Transverse colon (tissue), 4 donors: ENCODE results near the gene SLC52A3. TPM values are rescaled to one million over a fixed set of nuclear protein-coding genes. Genes with fewer than 3 reads are reported as not detected.

Experiments
- DNase-seq: peaks from one replicate; pipeline ENCODE4 v3.0.0-alpha.2; 2019
- H3K27ac ChIP-seq, 4 donors: fragments of 200-600 bp; sonication (generic); 2 replicates each; pipeline ENCODE4 v1.5.1; 2016 to 2018; ENCODE audit warnings: inconsistent platforms in 4 of 4
- H3K27me3 ChIP-seq: fragments of 200-600 bp; sonication (generic); 2 replicates; pipeline ENCODE4 v1.5.1; 2017; ENCODE audit warnings: inconsistent platforms
- H3K36me3 ChIP-seq, 4 donors: fragments of 200-600 bp; sonication (generic); 2 replicates each; pipeline ENCODE4 v1.5.1; 2017 to 2019; ENCODE audit warnings: inconsistent platforms in 4 of 4
- H3K4me1 ChIP-seq, 4 donors: fragments of 200-600 bp; sonication (generic); 2 replicates each; pipeline ENCODE4 v1.5.1; 2017 to 2020; ENCODE audit warnings: inconsistent platforms in 4 of 4
- H3K4me3 ChIP-seq, 4 donors: fragments of 200-600 bp; sonication (generic); 1 replicate in 1 of 4; 2 replicates in 3 of 4; pipeline versions ENCODE4 v1.5.1 to v1.6.1; 2017 to 2019; ENCODE audit warnings: inconsistent platforms in 4 of 4
- H3K9me3 ChIP-seq, 2 donors: fragments of 200-600 bp; sonication (generic); 2 replicates each; pipeline ENCODE4 v1.5.1; 2017 to 2019; ENCODE audit warnings: inconsistent platforms in 2 of 2
- EP300 ChIP-seq: sonication (generic); formaldehyde crosslinking; IDR thresholded peaks from one replicate; pipeline ENCODE4 v1.6.1; 2017; ENCODE audit warnings: antibody characterized with exemption, low read depth
- POLR2A ChIP-seq: fragments of 450-650 bp; IDR thresholded peaks from one replicate; pipeline ENCODE4 v1.6.1; 2016; ENCODE audit warnings: antibody characterized with exemption, mild to moderate bottlenecking, moderate library complexity
- POLR2AphosphoS5 ChIP-seq, 3 donors: sonication (generic); formaldehyde crosslinking; IDR thresholded peaks; one replicate each; pipeline ENCODE4 v1.6.1; 2016; ENCODE audit warnings: antibody characterized with exemption in 3 of 3
- WGBS, 2 donors: methylation state at CpG; one replicate each; pipeline ENCODE4 v1.1.5; 2018; ENCODE audit warnings: low coverage in 1 of 2; 5-methylcytosine and 5-hydroxymethylcytosine counted together
- in situ Hi-C, 4 donors: fragments of 200-750 bp; cut with MboI; loops; one replicate each; pipeline versions ENCODE4 v1.15.0 to v1.15.1; 2017; ENCODE audit warnings: low sequenced_read_pairs in 3 of 4, low pct_ligation_motif_present in 1 of 4, low pct_unique_long_range_greater_than_20kb in 1 of 4
- intact Hi-C: fragments of 100-400 bp; cut with DNase I; formaldehyde crosslinking; loops from one replicate; pipeline ENCODE4 v1.15.1; 2023; ENCODE audit warnings: low total_unique reads
- total RNA-seq, 4 donors: library from RNA; depleted of rRNA; stranded (reverse); fragments of >200 nt; gene quantifications; one replicate each; pipeline ENCODE4 v1.1.0, GENCODE V29; 2016
- TF ChIP-seq, protein P1 (sequence below), 5 experiments: fragments of 200-600 bp in 3 of 5; fragments of 450-650 bp in 2 of 5; sonication (generic) in 3 of 5; IDR thresholded peaks; 1 replicate in 2 of 5; 2 replicates in 3 of 5; pipeline ENCODE4 v1.5.1; 2016 to 2017; ENCODE audit warnings: antibody characterized with exemption in 5 of 5, inconsistent platforms in 3 of 5, mild to moderate bottlenecking in 2 of 5, moderate library complexity in 1 of 5

The SLC52A3 gene
- total RNA-seq, 4 donors from 2014 or later, result 7.2 to 35.9 (median 15.3) TPM

DNA sequence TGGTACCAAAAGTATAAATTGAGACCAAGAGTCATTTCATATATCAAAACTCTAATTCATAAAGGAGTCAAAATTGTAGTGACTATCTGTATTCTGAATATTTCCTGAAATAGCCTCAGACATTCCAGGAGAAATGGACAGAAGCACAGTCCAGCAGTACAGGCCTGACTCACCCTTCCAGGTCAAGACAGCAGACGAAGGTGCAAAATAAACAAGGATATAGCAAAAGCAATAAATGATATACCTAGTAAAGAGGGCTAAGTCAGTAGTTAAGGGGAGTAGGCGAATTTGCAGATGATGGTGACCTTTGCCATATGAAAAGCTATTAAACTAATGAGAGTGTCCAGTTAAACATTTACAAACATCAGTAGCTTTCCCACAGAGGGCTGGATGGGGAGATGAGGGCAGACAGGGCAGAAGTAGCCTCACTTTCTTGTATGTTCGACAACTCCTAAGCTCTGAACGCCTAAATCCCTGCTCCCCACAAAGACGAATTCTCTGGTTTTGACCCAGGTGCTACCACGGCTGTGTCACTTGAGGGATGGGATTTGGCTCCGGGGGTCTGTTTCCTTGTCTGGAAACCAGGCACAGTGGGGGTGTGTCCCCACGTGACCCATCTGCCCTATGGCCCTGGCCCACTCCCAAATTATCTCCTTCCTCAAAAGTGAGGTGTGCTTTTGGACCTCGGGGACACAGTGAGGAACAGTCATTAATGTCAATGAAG, 3.6 kb upstream of the SLC52A3 start:
- no peak for DNase-seq
- peak overlapping the region; percentile 8 to 75 (median 44) for H3K27ac ChIP-seq
- peaks cover 0 to 43% (median 20%) of the 10 kb centered on the region in 4 donors for H3K4me1 ChIP-seq
- no peaks in the 10 kb centered on the region for H3K27me3 ChIP-seq
- TF ChIP-seq, protein P1, sequence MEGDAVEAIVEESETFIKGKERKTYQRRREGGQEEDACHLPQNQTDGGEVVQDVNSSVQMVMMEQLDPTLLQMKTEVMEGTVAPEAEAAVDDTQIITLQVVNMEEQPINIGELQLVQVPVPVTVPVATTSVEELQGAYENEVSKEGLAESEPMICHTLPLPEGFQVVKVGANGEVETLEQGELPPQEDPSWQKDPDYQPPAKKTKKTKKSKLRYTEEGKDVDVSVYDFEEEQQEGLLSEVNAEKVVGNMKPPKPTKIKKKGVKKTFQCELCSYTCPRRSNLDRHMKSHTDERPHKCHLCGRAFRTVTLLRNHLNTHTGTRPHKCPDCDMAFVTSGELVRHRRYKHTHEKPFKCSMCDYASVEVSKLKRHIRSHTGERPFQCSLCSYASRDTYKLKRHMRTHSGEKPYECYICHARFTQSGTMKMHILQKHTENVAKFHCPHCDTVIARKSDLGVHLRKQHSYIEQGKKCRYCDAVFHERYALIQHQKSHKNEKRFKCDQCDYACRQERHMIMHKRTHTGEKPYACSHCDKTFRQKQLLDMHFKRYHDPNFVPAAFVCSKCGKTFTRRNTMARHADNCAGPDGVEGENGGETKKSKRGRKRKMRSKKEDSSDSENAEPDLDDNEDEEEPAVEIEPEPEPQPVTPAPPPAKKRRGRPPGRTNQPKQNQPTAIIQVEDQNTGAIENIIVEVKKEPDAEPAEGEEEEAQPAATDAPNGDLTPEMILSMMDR (IDR thresholded peaks at IDR 0.05), result no peak
- TF ChIP-seq EP300 (no peak), POLR2AphosphoS5 (IDR thresholded peaks at IDR 0.05) (no peak), POLR2A (no peak)
- 24 to 45% methylated on average over 3 to 9 of the region's 9 CpGs for WGBS, 2 donors
- in situ Hi-C loops, result no loop called here
- intact Hi-C loops, result no loop called here
- H3K9me3 ChIP-seq, result no peaks in the 10 kb centered on the region
- H3K36me3 ChIP-seq, result no peaks in the 10 kb centered on the region
- no peak overlapping the region for H3K4me3 ChIP-seq

DNA sequence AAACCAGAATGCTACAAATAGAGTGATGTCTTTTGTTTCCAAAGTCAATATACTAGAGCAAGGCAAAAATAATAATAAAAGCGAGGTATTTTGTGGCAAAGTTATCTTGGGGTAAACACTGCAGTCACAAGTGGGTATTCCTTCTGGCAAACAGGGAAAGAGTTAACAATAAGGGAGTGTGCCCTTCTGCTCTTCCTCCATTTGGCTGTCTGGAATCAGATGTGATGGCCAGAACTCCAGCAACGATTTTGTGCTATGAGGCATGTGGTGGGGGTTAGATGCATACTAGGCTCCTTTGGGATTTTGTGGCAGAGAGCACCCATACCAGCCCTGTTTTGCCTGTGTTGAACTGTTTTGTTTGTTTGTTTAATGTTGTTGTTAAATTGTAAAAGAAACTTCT, 2.4 kb upstream of the SLC52A3 start:
- intact Hi-C loops (no loop called here), in situ Hi-C loops (no loop called here)
- DNase-seq, result no peak
- Histone ChIP-seq H3K27ac (no peak overlapping the region), H3K27me3 (no peaks in the 10 kb centered on the region), H3K4me1 (peaks cover 0 to 38% (median 20%) of the 10 kb centered on the region in 4 donors), H3K4me3 (no peak overlapping the region), H3K36me3 (no peaks in the 10 kb centered on the region), H3K9me3 (no peaks in the 10 kb centered on the region)
- 84 to 100% methylated on average over 1 to 2 of the region's 2 CpGs for WGBS, 2 donors
- TF ChIP-seq EP300 (no peak), POLR2AphosphoS5 (IDR thresholded peaks at IDR 0.05) (no peak), POLR2A (no peak)
- TF ChIP-seq, protein P1 (IDR thresholded peaks at IDR 0.05), result no peak

DNA sequence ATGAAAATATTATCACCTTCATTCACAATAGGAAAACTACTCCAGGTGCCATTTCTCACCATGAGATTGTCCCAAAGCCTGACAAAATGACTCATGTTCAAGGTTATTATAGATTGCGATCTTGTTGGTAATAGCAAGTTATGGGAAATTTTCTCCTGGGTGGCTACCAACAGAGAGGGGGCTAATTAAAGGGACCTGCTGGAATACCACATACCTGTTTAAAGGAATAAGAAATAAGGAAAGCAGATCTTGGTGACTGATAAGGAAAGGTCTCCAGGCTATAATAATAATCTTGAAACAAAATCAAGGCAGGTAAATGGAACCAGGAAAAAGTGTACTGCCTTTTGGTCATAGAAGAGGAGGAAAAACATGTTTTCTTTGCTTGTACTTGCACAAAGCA, 1.4 kb downstream of the SLC52A3 start:
- intact Hi-C loops, result loop anchor here (1.0 kb wide), 1 partner anchor 16 kb away; no protein-coding TSS in a partner anchor
- H3K9me3 ChIP-seq, result no peaks in the 10 kb centered on the region
- H3K36me3 ChIP-seq, result no peaks in the 10 kb centered on the region
- no peak overlapping the region for H3K4me3 ChIP-seq
- H3K27ac ChIP-seq, result peak overlapping the region in 1 of 4 donors; percentile 90
- no peak for TF ChIP-seq POLR2A
- TF ChIP-seq, protein P1 (IDR thresholded peaks at IDR 0.05), result no peak
- TF ChIP-seq POLR2AphosphoS5 (IDR thresholded peaks at IDR 0.05), result no peak
- H3K27me3 ChIP-seq, result no peaks in the 10 kb centered on the region
- peaks cover 0 to 27% (median 14%) of the 10 kb centered on the region in 4 donors for H3K4me1 ChIP-seq
- in situ Hi-C loops, result no loop called here
- DNase-seq, result no peak
- 33 to 46% methylated on average over 1 of the region's 1 CpG for WGBS, 2 donors

DNA sequence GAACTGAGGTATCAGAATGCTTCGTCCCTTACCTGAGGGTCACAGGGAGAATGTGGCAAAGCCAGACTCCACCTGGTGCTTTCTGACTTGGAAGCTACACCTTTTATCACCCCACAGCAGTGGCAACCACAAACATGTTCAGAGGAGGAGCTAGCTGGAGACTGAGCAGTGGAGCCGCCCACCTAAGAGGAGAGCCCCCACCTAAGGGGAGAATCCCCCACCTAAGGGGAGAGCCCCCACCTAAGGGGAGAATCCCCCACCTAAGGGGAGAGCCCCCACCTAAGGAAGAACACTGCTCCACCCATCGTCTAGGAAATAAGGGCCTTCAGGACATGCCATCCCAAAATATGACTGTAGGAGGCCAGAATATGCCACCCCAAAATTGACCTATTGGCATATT, 4.0 kb downstream of the SLC52A3 start:
- no peak overlapping the region for H3K4me3 ChIP-seq
- 72 to 90% methylated on average over 2 to 3 of the region's 3 CpGs for WGBS, 2 donors
- intact Hi-C loops (no loop called here), in situ Hi-C loops (no loop called here)
- no peaks in the 10 kb centered on the region for H3K27me3 ChIP-seq
- TF ChIP-seq EP300 (no peak), POLR2AphosphoS5 (IDR thresholded peaks at IDR 0.05) (no peak), POLR2A (no peak)
- TF ChIP-seq, protein P1 (IDR thresholded peaks at IDR 0.05), result no peak
- no peaks in the 10 kb centered on the region for H3K36me3 ChIP-seq
- DNase-seq, result no peak
- peaks cover 0 to 10% (median 6%) of the 10 kb centered on the region in 4 donors for H3K4me1 ChIP-seq
- no peaks in the 10 kb centered on the region for H3K9me3 ChIP-seq
- no peak overlapping the region for H3K27ac ChIP-seq
